Suppressor macrophage (primary cell): Measurements from ENCODE around the gene SMAD3.
A peak's percentile ranks its signal among the peaks of the same experiment; 100 is the strongest.

Experiments
- DNase-seq, 4 experiments: peaks; one replicate each; pipeline ENCODE4 v3.0.0-alpha.2; 2020 to 2022

SMAD3 gene

DNA sequence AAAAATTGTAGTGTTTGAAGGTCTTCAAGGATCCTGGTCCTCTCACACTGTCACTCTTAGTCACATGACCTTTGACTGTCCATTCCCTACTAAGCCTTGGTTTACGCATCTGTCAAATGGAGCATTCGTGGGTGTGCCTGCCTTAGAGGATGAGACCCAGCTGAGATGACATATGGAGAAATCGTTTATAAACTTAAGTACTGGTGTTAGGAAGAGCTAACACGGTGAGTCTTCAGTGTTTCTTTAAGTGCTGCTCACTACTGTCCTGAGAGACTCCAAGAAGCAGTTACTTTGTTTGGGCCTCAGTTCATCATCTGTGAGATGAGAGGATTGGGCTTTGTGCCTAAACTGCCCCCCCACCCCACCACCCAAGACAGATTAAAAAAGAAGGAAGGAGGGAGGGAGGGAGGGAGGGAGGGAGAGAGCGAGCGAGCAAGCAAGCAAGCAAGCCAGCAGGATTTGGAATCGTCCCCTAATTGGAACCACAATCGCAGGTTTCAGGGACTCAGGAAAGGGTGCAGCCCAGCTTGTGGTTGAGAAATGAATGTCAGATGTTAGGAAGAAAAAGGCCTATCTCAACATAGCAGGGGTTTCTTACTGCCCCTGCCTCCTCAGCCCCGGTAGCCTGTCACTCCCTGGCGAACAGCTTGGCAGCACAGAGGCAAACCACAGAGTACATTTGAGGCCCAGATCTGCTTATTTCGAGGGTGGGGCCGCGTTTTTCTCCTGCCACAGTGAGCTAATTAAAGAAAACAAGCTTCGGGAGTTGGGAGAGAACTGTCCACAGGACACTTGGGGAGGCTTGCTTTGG lies 32.7 kb downstream of the SMAD3 start:
- no peak for DNase-seq

DNA sequence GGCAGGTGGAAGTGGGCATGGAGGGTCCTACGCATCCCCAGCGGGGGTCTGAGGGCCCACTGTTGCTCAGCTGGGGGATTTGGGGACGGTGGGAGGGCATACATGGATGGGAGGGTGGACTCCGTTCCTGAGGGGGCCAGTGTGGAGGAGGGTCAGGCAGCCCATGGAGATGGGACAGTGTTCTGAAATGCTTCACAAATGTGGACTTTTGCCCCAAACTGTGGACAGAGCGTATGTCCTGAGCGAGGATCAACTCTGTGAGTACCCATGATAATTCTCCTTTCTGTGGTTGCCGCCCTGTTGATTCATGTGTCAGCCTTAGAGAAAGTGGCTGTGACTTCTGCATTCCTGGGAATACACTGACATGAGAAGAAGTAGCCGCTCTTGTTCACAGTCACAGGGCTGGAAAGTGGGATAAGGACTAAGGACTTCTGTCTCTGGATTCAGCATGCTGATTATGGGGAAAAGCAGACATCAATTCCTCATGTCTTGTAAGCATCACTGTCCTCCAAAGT lies 33.4 kb downstream of the SMAD3 start:
- peak; percentile 57 to 74 (median 64) for DNase-seq

DNA sequence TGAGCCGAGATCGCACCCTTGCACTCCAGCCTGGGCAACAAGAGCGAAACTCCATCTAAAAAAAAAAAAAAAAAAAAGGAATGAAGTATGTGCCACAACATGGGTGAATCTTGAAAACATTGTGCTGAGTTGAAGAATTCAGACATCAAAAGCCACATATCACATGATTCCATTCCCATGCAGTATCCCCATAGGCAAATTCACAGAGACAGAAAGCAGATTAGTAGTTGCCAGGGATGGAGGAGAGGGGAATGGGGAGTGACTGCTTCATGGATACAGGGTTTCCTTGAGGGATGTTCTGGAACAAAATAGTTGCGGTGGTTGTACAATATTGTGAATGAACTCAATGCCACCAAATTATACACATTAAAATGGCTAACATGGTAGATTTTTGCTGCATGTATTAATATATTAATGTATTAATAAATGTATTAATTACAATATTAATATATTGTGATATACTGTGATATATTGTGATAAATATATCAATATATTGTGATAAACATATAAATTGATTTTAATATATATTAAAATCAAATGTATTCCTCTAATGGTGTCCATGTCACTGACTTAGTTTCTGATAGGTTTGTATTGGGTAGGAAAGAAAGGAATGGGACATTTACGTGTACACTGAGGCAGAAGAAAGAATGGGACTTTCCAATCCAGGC lies 34.9 kb downstream of the SMAD3 start:
- no peak for DNase-seq

DNA sequence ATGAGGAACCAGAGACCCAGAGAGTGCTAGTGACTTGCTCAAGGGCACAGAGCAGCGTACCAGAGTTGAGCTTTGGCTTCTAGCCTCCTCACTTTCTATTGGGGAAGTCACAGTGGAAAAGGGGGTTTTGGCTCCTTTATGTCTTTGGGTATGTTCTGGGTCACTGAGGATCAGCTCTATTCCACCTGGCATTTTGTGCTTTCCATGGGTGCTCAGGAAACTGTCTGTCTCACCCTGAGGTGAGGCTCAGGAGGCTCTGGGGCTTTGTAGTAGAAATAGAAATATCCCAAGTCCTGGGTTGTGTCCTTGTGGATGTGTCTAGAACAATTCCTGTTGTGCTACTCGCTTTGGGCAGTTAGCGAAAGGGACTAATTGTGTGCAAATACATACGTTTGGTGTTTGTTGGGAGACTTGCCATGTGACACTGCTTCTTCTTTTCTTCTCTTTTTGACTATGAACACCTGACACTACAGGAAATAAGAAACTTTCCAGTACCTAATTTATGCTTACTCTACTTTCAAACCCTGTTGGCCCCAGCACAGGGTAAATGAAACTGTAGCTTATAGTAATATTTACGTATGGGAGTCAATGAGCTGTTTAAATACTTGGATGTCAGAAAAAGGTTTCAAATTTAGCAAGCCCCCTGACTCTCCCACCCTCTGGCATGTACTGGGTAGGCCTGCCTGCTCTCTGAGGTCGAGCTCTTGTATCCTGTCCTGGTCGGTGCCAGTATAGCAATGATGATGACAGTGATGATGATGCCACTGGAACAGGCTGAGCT lies 35.6 kb downstream of the SMAD3 start:
- peak in 3 of 4 experiments; percentile 44 to 50 (median 44) for DNase-seq

DNA sequence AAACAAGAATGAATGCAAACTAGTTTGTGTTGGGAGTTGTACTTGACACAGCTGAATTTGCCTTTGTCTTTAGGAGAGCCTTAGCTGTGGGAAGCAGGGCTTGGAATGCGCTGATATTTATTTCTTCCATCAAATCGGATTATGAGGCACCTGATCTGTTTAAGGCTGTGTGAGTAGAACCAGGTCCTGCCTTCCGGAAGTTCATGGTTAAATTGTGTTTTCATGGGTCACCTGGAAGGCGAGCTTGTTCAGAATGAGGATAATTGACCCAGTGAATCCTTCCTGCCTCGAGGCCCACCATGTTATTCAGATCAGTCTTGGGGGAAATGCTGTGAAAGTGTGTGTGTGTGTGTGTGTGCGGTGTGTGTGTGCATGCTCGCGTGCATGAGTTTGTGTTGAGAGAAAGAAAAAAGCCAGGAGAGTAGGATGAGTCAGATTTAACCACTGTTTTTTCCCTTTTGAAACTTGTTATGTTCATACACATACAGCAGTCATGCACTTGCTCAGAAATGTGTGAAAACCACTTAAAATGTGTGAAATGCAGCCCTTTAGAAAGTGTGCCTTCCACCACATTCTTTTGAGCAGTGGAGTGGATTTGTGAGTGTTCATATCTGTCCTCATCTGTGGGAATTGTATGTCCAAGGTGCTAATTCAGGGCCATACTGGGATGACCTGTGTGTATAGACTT lies 36.7 kb downstream of the SMAD3 start:
- peak in 1 of 4 experiments; percentile 47 for DNase-seq

DNA sequence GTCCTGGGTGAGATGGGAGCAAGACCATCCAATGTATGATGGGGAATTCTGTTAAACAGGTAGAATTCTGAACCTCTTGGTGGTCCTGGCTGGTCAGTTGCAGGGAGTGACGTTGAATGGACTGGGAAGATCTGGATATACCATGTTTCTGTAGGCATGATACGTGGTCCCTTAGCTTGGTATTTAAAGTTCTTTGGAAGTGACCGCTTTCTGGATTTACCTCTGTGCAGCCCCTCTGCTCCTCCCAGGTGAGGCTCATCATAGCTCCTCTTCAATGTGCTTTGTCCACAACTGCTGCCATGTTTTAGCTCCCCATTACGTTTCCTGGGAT lies 37.2 kb downstream of the SMAD3 start:
- DNase-seq, result no peak

DNA sequence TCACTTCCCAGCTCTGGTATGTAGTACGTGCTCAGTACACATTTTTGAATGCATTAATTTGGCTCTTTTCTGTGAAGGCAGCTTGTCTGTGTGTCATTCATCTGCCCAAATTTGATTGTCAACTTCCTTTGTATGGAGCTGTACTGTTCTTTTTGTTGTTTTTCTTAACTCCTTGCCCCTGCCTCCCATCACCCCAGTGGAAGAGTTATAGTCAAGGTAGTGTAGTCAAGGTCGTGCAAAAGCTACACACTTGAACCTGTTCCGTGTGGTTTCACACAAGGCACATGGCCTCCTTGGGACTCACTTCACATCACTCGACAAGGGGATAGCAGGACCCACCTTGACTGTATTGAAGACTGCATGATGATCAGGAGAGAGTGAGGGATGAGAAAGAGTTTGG lies 37.6 kb downstream of the SMAD3 start:
- no peak for DNase-seq

DNA sequence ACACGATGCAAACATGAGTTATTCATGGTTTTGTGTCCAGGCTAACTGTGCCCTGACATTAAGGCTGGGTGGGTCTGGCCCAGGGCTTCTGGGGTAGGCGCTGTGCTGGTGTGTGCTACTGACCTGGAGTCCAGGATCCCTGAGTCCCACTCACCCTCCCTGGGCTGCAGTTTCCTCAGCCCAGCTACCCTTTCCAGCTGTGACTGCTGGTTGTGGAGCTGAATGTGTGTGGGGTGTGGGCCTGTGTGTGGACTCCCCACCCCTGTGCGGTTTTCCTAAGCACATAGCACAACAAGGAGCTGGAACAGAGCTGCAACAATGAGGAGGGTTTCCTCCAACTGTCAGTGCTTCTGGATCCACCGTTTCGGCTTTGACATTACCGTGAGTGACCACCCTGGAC lies 38.0 kb downstream of the SMAD3 start:
- DNase-seq, result no peak

DNA sequence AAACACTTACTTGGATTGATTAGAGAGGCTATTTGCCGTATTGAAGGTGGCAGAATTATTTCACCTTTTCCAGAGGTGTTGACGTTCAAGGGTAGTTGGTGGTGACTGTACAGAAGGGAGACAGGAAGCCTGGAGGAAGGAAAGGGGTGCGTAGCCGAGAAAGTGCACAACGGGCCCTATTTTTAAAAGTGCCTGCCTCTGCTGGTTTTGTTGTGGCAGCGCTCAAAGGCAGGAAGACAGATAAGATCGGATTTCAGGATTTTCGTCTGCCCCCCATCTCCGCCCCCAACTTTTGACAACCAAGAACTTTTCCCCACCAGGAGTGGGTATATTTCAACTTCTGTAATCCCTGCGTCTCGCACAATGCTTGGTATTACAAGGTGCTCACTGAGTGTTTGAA lies 38.5 kb downstream of the SMAD3 start:
- no peak for DNase-seq

DNA sequence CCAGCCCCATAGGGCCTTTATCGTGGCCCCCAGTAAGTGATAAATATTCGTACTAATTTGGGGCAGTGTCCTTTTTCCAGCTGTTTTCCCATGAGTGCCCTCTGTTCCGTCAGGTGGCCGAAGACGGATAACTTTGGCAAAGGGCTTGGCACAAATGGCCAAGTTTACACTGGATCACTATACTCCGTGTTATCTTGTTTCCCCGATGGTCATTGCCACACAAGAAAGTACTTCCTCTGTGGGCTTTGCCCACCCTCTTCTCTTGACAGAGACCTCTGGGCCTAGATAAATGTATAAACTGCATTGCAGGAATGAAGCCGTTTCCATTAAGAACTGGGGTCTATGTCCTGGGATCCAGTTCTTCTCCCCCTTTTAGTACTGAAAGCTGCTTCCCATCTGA lies 39.1 kb downstream of the SMAD3 start:
- no peak for DNase-seq

DNA sequence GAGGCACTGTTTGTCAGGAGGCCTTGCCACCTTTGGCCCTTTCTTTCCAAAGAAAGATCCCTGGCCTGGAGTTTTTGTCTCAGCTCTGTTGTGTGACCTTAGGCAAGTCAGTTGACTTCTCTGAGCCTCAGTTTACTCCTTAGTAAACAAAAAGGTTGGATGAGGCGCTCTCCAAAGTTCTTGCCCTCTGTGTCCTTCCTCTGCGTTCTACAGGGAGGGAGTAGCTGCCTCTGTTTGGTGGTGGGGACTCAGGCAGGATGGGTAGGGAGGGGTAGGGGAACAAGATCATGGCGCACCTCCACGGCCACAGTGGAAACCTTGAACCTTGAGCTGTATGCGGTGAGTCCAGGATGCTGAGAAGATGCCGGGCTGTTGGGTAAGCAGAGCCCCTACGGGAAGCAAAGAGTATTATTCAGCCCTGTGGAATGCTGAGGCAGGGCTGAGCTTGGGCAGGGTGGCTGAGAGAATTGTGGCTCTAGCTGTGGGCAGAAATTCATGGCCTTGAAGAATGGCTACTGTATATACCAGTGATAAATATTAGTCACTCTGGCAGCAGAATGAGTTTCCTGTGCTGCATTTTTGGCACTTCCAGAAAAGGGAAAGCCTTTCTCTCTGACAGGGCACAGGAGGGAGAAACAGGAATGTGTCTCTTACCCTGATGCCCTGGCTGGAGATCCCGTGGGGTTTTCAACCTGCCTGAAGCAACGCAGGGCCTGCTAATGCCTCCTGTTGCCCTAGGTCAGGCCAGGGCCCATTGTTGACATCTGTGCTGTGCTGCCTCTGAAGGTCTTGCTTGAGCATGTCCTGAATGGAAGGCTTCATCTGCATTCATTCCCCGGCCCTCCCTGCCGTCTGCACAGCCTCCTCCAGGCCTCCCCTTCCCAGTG lies 39.9 kb downstream of the SMAD3 start:
- DNase-seq, result no peak

DNA sequence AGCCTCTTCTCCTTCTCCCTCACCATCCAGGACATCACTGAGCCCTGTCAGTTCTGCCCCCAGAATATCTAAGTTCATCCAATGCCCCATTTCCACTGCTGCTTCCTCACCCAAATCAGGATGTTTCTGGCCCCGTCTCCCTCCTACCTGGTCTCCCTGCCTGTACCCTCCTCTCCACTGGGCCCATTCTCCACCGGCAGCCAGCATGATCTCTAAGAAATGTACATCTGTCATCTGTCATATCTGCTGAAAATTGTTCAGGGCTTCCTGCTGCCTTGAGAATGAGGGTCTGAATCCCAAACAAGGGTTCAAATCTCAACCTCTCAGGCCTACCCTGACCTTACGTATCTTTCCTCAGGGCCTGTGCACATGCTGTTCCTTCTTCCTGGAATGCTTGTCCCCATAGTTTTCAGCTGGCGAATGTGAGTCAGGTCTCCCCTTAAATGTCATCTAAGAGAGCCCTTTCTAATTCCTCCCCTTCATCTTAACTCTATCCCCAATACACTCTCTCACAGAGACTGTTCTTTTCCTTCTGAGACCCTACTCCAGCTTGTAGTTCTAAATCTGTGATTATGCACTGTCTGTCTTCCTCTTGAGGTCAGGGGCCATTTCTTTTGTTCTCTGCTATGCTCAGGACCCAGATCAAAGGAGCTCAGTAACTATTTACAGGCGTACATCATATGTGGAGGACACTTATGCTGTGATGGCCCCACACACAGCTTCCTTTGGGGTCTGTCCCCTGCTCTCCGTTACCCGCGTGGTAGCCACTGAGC lies 40.8 kb downstream of the SMAD3 start:
- DNase-seq, result no peak

DNA sequence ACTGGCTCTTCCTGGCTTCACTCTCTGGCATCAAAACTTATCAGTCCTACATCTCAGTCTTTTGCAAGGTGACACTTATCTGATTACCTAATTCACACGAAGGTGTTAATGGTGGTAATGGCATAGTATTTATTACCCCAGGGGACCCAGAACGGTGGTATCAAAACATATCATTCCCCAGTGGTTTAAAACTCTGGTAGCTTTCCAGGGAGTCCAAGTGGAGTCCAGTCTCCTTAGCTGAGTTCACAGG lies 41.3 kb downstream of the SMAD3 start:
- DNase-seq, result no peak

DNA sequence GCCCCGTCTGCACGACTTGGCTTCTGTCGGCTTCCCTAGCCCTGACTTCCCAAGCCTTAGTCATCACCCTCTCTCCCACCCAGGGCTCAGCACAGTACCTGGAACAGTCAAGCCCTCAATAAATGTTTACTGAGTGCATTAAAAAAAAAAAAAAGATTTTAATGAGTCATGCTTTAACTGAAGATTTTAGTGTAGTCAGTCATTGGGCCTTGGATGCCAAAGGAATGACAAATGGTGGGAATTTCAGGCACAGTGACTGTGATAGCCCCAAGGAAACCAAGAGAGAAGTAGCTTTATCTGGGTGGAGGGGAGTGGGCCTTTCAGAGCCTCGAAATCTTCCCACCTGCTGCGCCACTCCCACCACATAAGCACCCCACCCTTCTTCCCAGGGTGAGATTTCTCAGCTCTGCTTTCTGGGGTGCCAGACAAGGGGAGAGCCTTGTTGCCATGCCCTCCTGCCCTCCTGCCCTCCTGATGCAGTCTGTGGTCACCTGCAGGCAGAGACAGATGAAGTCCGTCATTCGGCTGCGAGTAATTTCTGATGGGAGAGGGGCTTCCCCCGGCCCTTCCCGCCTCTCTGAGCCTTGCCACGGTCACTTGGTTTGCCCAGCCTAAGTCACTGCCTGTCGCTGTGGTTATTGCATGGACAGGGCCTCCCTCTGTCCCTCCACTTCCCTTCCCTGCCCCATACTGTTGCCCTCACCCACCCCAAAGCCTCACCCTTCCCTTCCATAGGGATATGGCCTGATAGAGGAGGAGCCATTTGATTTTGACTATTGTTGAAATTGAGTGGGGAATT lies 41.8 kb downstream of the SMAD3 start:
- DNase-seq, result peak in 2 of 4 experiments; percentile 38 to 44

DNA sequence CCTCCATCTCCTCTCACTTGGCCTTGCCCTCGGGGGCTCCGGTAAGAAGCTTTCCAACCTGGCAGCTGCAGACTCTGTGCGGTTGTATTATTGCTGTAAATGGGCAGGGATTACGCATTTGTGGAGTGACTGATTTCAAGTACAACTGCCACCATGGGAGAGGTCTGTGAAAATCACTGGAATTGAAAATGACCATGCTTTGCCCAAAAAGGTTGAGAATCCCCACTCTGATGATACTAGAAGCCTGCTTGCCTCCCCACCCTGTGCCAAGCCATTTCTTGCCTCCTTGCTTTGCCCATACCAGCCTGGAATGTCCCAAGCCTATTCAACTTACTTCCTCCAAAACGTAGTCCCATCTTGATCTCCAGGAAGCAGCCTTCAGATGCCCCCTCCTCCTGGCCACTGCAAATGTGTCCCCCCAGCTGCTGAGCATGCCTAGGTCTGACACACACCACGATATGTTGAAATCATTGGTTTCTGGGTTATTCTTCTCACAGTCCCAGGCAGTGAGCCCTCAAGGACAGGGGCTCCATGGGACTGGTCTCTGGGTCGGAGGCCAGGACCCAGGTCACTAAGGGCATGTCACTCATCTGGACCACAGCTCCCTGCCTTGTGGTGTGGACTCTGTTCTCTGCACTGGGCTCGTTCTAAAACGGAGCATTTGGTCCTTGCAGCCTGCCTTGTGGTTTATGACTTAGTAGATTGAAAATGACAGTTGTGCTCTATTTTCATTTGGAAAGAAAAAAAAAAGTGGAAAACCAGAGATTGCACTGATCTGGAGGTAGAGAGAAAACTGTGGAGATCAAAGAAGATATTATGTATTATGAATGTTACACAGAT lies 42.9 kb downstream of the SMAD3 start:
- peak in 3 of 4 experiments; percentile 39 to 64 (median 48) for DNase-seq

DNA sequence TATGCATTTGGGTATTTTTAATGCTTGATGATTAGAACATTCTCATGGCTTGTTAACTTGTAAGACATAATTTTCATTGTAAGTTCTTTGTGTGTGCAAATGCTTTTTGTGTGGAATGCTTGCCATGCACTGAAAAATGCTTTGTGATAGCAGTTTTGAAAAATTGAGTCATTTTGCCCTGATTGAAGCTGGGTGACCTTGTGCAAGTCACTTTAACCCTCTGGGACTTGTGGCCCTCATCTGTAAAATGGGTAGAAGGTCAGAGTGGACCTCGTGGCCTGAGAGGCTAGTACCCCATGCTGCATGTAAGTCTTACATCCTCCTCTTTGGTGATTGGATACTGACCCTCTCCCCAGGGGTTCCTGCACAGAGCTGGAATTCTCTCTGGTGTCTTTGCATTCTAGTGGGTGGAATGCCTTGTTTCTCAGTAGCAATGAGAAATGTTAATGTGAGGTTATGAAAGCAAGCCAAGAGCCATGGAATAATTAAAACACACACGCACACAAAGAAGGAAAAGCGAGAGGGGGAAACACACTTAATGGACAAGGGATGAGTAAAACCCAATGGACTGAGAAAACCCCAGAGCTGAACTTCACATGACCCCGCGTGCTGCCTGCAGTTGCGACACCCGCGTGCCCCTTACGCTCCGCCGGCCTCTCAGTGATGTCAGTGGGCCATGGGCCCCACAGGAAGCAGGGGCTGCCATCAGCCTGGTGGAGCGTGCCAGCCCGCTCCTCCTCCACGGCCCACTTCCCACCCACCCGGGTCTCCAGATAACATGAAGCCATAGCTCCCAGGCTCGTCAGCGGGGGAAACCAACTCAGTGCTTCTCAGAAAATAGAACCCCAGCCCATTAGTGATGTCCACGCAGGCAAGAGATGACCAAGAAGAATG lies 44.0 kb downstream of the SMAD3 start:
- DNase-seq, result peak; percentile 92 to 96 (median 92)

DNA sequence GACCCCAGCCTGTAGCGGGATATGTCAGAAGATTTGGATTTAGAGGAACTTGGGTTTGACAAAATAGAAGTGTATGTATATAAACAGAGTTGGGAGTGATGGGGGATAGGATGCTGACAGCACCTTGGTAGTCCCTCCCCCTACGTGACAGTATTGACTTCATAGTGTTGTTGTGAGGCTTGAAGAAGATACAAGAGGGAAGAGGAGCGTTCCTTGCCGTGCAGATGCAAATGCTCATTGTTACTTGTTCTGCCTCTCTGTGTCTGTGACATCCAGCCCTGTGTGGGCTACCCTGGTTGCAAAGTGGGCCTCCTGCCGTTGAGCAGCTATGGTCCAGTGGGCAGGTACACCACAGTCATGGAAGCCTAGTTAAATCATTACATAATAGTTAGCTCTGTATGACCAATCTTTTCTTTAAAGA lies 45.0 kb downstream of the SMAD3 start:
- DNase-seq, result peak in 2 of 4 experiments; percentile 31 to 78
